NK-92 treated with Interleukin-12 subunit alpha and Interleukin-12 subunit beta, amount 100 ng/mL, for 24 hours (cell line): ENCODE measurements around the gene BOD1.

Experiments
- DNase-seq: peaks from one replicate; lab custom pipeline; 2025; lab: John Stamatoyannopoulos, UW

The BOD1 gene

DNA sequence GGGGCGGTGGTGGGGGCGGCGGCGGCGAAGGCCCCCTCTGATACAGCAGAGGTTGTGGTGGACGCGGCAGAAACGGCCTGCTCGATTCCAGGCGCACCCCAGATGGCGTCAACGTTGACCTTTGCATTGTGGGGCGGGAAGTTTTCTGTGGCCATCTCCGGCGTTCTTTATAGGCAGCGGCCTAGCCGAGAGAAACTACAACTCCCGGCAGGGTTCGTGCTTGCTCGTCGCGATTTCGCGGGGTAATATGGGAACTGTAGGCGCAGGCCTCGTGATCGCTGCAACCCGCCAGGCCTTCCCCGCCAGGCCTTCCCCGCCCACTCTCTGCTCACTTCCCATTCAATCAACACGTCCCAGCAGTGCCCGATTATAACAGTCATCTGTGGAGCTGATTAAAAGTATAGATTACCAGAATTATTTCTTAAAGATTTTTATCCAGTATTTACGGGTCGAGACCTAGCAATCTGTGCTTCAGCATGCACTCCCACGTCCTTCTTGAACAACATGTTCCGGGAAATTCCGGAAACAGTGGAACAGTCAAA lies at the start of gene BOD1:
Gene BOD1, minus strand, starts transcription at position 74 of the 542 bp plus-strand sequence. CDS start 214 bp downstream, outside the sequence.
- DNase-seq: peak; percentile 94

DNA sequence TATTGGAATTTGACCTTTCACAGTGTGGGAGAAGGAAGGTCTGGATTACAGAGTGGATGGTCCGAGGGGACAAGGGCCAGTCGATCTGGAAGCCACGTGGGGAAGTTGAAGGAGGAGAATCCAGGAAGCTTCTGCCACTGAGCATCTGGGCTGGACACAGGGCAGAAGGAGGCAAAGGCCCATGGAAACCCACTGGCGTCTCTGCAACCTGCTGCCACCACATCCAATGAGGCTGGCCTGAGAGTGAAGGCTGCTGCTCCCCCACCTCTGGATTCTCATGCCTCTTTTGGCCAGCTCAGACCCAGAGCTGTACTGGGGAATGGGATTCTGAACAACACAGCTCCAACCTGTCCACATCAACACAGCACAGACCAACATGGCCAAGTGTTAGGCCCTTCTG lies 48.9 kb upstream of the BOD1 start:
- DNase-seq: no peak

DNA sequence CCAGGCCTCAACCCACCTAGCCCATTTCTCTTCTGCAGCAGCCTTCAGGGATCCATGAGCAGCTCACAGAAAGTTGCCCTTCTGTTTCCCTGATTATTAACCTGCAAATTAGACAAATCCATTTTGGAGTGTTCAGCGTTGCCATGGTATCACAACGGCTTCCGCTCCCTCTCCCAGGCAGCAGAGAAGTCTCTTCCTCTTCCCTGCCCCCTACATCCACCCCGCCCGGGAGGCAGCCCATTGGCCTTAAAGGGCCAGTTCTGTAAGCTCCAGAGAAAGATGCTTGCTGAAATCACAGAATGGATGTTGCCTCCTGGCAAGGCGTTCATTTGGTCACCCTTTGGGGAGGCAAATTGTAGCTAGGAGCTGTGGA lies 47.7 kb upstream of the BOD1 start:
- DNase-seq: no peak

- DNase-seq: no peak
Measured at GRCh38 chr5:173663352-173664153, 47.1 kb upstream of the BOD1 start.

DNA sequence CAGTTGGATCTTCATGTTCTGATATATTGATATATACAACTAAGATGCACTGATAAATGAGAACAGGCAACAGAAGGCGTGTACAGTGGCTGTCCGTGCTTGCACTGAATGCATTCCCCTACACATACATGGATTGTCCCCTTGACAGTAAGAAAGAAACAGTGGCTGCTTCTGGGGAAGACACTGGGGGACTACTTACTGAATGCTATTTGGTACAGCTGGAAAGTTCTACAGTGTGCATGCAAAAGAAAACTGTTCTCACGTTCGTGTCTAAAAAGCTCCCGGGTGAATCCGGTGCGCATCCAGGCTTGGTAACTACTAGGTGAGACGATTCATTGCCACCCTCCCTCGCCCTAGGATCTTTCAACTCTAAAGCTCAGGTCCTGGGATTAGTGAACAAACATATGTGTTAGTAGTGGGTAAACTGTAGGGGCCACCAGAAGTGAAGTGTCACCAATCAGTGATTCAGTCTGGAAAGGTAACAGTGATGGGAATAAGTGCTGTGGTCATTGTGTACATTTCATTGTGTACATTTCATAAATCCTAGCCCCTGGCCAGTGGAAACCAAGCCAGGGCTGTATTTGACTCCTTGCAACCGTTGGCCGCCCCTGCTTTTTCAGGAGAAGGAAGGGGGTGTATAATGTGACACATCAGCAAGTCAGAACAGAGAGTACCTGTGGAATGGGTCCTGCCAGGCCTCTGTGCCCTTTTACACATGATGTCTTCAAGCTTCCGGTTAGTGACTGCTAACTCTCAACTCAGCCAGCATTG lies 46.3 kb upstream of the BOD1 start:
- DNase-seq: no peak

DNA sequence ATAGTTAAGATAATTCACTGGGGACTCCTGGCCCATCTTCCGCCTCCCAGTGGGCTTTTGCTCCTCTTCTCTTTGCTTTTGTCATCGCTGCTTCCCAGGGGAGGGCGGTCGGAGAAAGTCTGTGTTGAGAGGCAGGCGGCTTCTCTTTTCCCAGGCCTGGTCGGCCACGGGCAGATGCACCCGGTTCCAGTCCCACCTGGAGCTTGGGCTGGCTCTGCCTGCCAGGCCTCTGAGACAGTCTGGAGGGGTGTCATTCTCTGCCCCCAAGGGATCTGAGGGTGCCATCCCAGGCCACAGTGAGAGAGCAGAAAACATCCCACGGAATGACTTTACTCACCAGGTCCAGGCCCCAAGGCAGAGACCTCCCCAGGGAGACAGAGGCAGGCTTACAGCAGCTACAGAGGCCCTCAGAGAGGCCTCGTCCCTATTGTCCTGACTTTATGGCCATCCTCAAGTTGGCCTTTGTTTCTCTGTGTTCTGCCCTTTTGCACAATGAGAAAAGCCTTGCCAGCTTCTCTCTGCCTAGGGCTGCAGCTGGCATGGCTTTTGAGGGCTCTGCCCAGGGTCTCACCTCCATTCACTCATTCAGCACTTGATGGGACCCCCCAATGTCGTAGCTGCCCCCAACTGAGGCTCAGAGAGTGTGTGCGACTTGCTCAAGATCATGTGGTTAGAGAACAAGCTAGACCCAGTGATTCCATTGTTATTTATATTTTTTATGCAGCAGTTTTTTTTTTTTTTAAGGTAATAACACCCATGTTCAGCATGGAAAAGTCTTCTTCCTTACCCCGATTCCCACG lies 44.2 kb upstream of the BOD1 start:
- DNase-seq: no peak

GRCh38 chr5:173659423-173659822 lies 43.0 kb upstream of the BOD1 start:
- no peak for DNase-seq

GRCh38 chr5:173657741-173658356 lies 41.4 kb upstream of the BOD1 start:
- DNase-seq: no peak

GRCh38 chr5:173655196-173655797 lies 38.8 kb upstream of the BOD1 start:
- DNase-seq: no peak

DNA sequence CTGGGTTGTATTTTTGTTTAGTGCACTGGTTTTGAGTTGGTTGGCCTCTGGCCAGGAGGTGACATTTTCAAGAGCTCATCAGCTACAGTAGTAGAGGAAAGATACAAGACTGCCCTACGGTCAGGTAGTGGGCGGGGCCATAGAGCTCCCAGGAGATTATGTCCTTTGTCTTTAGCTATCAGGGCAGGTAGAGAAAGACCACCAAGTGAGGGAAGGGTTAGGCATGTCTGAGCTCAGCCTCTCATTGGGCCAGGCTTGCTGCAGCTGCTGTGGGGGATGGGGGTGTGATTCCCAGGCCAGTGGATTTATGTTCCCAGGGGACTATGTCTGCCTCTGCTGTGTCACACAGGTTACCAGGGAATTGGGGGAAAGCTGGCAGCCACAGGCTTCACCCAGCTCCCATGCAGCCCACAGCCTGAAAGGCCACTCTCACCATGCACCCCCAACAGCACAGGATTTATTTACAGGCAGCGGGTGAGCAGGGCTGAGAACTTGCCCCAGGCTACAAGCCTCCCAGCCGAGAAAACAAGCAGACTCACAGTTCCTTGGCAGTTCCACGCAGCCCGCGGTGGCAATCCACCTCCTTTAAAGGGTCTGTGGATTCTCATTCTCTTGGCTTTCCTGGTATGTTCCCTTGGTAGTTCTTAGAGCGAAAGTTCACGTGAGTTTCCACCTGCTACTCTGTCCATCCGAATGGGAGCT lies 37.5 kb upstream of the BOD1 start:
- no peak for DNase-seq

GRCh38 chr5:173648308-173648866 lies 31.9 kb upstream of the BOD1 start:
- DNase-seq: no peak

- DNase-seq: no peak
Measured at GRCh38 chr5:173646692-173647091, 30.2 kb upstream of the BOD1 start.

DNA sequence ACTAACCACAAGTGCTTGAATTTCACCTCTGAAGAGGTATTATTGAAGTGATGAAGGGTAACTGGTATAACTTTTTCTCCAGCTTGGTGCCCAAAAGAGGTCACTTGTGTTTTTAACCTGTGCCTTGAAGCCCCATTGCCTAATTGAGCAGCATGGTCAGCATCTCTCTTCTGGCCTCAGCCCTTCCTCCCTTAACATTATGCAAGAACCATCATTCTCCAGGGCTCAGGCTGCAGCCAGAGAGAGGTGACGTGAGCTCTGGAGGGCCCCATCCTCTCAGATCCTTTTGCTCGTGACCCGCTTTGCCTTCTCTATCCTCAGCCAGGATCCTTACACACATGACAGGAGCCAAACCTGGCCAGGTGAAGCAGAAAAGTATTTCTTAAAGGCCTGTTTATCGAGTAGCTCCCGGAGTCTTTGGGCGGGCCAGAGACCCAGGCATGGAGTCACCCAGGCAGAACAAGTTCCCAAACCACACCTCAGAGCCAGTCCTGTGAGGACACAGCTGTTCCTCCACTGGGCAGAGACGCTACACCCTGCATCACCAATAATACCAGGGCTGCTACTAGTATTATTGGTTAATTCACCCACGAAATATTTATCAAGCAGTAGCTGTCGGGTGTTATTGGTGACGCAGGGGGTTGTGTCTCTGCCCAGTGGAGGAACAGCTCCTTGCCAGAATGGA lies 29.6 kb upstream of the BOD1 start:
- no peak for DNase-seq

GRCh38 chr5:173645437-173645807 lies 29.0 kb upstream of the BOD1 start:
- no peak for DNase-seq

GRCh38 chr5:173644673-173645436 lies 28.4 kb upstream of the BOD1 start:
- DNase-seq: no peak

DNA sequence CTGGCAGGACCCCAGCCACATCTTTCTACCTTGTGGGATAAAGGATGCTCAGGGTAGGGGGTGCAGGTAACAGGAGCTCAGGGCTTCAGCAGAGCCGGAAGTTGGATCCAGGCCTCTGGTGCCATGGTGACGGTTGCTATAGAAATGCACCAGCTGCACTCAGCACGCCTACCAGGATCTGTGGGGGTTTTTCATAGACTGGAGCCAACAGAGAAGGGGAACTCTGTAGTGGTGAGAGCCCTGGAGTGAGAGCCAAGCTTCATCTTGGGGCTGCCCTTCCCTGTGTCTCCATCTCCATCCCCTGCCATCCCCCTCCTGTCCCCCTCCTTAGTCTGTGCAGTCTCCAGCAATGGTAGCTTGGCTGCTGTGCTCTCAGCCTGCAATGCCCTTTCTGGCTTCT lies 27.5 kb upstream of the BOD1 start:
- DNase-seq: no peak

DNA sequence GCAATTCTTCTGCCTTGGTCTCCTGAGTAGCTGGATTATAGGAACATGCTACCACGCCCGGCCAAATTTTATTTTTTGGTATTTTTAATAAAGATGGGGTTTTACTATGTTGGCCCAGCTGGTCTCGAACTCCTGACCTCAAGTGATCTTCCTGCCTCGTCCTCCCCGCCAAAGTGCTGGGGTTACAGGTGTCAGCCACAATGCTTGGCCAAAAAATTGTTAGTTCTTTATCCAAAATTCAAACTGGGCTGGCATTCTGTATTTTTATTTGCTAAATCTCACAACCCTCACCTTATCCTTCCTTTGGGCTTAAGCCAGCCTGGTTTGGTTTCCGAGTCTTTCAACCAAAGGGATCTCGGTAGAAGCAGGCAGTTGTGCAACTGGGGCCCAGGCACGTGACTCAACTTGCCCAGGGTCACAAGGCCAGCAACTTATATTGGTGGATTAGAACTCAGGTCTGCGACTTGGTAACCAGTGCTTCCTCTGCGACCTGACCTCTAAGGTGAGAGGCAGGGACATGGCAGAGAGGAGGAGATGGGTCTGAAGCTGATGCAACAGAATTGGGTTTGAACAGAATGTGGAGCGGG lies 26.5 kb upstream of the BOD1 start:
- no peak for DNase-seq

DNA sequence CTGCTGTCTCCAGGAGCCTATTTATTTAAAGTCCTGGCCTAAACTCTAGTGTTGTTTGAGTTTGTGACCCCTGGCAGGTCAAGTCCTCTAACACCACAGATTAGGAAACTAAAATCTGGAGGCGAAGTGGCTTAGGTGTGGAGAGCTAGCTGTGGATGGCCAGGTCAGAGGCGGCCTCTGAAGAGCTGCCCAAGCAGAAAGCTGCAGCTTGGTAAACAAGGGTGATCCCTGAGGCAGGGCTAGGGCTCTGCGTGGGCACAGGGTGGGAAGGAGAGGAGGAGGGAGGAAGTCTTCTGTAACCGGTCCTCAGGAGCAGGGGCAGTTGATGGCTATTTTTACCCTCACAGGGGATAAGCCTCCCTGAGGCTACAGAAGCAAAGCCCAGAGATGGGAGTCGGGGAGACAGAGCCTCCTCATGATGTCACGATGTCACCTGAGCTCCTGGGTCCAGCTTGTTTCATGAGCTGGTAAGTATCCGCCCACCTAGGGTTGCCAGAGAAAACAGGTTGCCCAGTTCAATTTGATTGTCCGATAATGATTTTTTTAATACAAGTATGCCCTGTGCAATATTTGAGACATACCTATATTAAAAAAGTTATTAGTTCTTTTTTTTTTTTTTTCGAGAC lies 25.9 kb upstream of the BOD1 start:
- no peak for DNase-seq
